GM10266 (cell line): ENCODE data around the gene RPS8.

Source experiments
- DNase-seq: peaks from one replicate; pipeline ENCODE4 v3.0.0; 2012; ENCODE audit errors: extremely low spot score
- TF ChIP-seq, protein P1 (sequence below): IDR thresholded peaks from 2 replicates; pipeline ENCODE4 v1.5.1; 2012; ENCODE audit warnings: mild to moderate bottlenecking, low read depth; ENCODE audit not compliant: control insufficient read depth, insufficient read depth; ENCODE audit errors: missing control alignments

The RPS8 gene

GRCh38 chr1:44828003-44828651 is 52.8 kb downstream of the RPS8 start:
- DNase-seq, result no peak
- TF ChIP-seq, protein P1, sequence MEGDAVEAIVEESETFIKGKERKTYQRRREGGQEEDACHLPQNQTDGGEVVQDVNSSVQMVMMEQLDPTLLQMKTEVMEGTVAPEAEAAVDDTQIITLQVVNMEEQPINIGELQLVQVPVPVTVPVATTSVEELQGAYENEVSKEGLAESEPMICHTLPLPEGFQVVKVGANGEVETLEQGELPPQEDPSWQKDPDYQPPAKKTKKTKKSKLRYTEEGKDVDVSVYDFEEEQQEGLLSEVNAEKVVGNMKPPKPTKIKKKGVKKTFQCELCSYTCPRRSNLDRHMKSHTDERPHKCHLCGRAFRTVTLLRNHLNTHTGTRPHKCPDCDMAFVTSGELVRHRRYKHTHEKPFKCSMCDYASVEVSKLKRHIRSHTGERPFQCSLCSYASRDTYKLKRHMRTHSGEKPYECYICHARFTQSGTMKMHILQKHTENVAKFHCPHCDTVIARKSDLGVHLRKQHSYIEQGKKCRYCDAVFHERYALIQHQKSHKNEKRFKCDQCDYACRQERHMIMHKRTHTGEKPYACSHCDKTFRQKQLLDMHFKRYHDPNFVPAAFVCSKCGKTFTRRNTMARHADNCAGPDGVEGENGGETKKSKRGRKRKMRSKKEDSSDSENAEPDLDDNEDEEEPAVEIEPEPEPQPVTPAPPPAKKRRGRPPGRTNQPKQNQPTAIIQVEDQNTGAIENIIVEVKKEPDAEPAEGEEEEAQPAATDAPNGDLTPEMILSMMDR, result no peak
